Vagina (tissue), 2 donors: ENCODE results near the gene ROR2. TPM values are rescaled to one million over a fixed set of nuclear protein-coding genes. Genes with fewer than 3 reads are reported as not detected.

Experiments
- DNase-seq, 2 donors: peaks; one replicate each; pipeline ENCODE4 v3.0.0-alpha.2; 2017; ENCODE audit errors: extremely low spot score in 2 of 2
- H3K27ac ChIP-seq: fragments of 200-600 bp; sonication (generic); one replicate; pipeline ENCODE4 v1.5.1; 2019
- H3K27me3 ChIP-seq: fragments of 200-600 bp; sonication (generic); one replicate; pipeline ENCODE4 v1.5.1; 2019
- H3K36me3 ChIP-seq, 2 donors: fragments of 200-600 bp; sonication (generic); one replicate each; pipeline ENCODE4 v1.5.1; 2017 to 2019
- H3K4me1 ChIP-seq: fragments of 200-600 bp; sonication (generic); one replicate; pipeline ENCODE4 v1.5.1; 2019
- H3K4me3 ChIP-seq, 2 donors: fragments of 200-600 bp; sonication (generic); 1 replicate in 1 of 2; 2 replicates in 1 of 2; pipeline ENCODE4 v1.5.1; 2016 to 2019
- H3K9me3 ChIP-seq: fragments of 200-600 bp; sonication (generic); one replicate; pipeline ENCODE4 v1.5.1; 2019
- CTCF ChIP-seq, 3 experiments: fragments of 450-650 bp in 2 of 3; fragments of 200-600 bp in 1 of 3; sonication (generic) in 1 of 3; IDR thresholded peaks; one replicate each; pipeline ENCODE4 v1.5.1; 2017 to 2019; ENCODE audit warnings: antibody characterized with exemption in 3 of 3, mild to moderate bottlenecking in 2 of 3, moderate library complexity in 2 of 3
- POLR2A ChIP-seq, 2 donors: fragments of 450-650 bp; IDR thresholded peaks; one replicate each; pipeline ENCODE4 v1.6.1; 2017; ENCODE audit warnings: antibody characterized with exemption in 2 of 2, mild to moderate bottlenecking in 2 of 2, moderate library complexity in 2 of 2
- POLR2AphosphoS5 ChIP-seq, 2 donors: sonication (generic); formaldehyde crosslinking; IDR thresholded peaks; one replicate each; pipeline ENCODE4 v1.9.0; 2017; ENCODE audit warnings: antibody characterized with exemption in 2 of 2, mild to moderate bottlenecking in 2 of 2, low read depth in 1 of 2; ENCODE audit not compliant: insufficient read depth in 1 of 2
- intact Hi-C: fragments of 100-400 bp; cut with DNase I; formaldehyde crosslinking; loops from one replicate; pipeline ENCODE4 v1.15.1; 2023
- total RNA-seq: library from RNA; depleted of rRNA; stranded (reverse); fragments of >200 nt; gene quantifications from one replicate; pipeline ENCODE4 v1.2.3, GENCODE V29; 2016

Gene ROR2
- total RNA-seq, 1 donor from 2014 or later: 22.3 TPM

GRCh38 chr9:91591627-91592026 is 358.4 kb downstream of the ROR2 start:
- no peaks in the 10 kb centered on the region for H3K36me3 ChIP-seq
- no peak overlapping the region for H3K4me3 ChIP-seq
- H3K27me3 ChIP-seq: no peaks in the 10 kb centered on the region
- DNase-seq: no peak
- peaks cover 8% of the 10 kb centered on the region for H3K4me1 ChIP-seq
- intact Hi-C loops: no loop called here
- no peak for TF ChIP-seq POLR2AphosphoS5 (IDR thresholded peaks at IDR 0.05; ENCODE audit: insufficient read depth in 1 of 2, low read depth in 1 of 2)
- no peak for TF ChIP-seq POLR2A (IDR thresholded peaks at IDR 0.05)
- TF ChIP-seq CTCF (IDR thresholded peaks at IDR 0.05): no peak
- no peaks in the 10 kb centered on the region for H3K9me3 ChIP-seq
- H3K27ac ChIP-seq: no peak overlapping the region

- DNase-seq: peak in 1 of 2 donors; percentile 89
Observed at GRCh38 chr9:91589101-91589553, 360.9 kb downstream of the ROR2 start.

GRCh38 chr9:91586282-91586681 is 363.7 kb downstream of the ROR2 start:
- Histone ChIP-seq H3K4me3 (no peak overlapping the region), H3K27me3 (no peaks in the 10 kb centered on the region), H3K4me1 (peaks cover 8% of the 10 kb centered on the region), H3K27ac (no peak overlapping the region), H3K9me3 (no peaks in the 10 kb centered on the region), H3K36me3 (no peaks in the 10 kb centered on the region)
- TF ChIP-seq POLR2AphosphoS5 (IDR thresholded peaks at IDR 0.05; ENCODE audit: insufficient read depth in 1 of 2, low read depth in 1 of 2) (no peak), CTCF (IDR thresholded peaks at IDR 0.05) (no peak), POLR2A (IDR thresholded peaks at IDR 0.05) (no peak)
- intact Hi-C loops: no loop called here
- no peak for DNase-seq

More at GRCh38 chr9:91589101-91589553, 360.9 kb downstream of the ROR2 start:
- intact Hi-C loops: no loop called here
- TF ChIP-seq CTCF (IDR thresholded peaks at IDR 0.05): no peak
- TF ChIP-seq POLR2AphosphoS5 (IDR thresholded peaks at IDR 0.05; ENCODE audit: insufficient read depth in 1 of 2, low read depth in 1 of 2): peak; percentile 52 to 72
- TF ChIP-seq POLR2A (IDR thresholded peaks at IDR 0.05): no peak
- Histone ChIP-seq H3K27ac (no peak overlapping the region), H3K36me3 (no peaks in the 10 kb centered on the region), H3K4me1 (peaks cover 8% of the 10 kb centered on the region), H3K27me3 (no peaks in the 10 kb centered on the region), H3K4me3 (no peak overlapping the region), H3K9me3 (no peaks in the 10 kb centered on the region)

- no peak for DNase-seq
- intact Hi-C loops: no loop called here
- no peaks in the 10 kb centered on the region for H3K27me3 ChIP-seq
Observed at GRCh38 chr9:91583966-91584365, 366.1 kb downstream of the ROR2 start.

More at GRCh38 chr9:91583966-91584365, 366.1 kb downstream of the ROR2 start:
- Histone ChIP-seq H3K4me3 (no peak overlapping the region), H3K9me3 (no peaks in the 10 kb centered on the region), H3K4me1 (peaks cover 2% of the 10 kb centered on the region), H3K36me3 (no peaks in the 10 kb centered on the region), H3K27ac (no peak overlapping the region)
- TF ChIP-seq POLR2A (IDR thresholded peaks at IDR 0.05): no peak
- no peak for TF ChIP-seq POLR2AphosphoS5 (IDR thresholded peaks at IDR 0.05; ENCODE audit: insufficient read depth in 1 of 2, low read depth in 1 of 2)
- TF ChIP-seq CTCF (IDR thresholded peaks at IDR 0.05): no peak
